ENCODE measurements around the gene COL9A2. TPM values are rescaled to one million over a fixed set of nuclear protein-coding genes. Genes with fewer than 3 reads are reported as not detected.

Gene COL9A2
- total RNA-seq, 6 experiments from 2014 or later = 0.16 to 0.99 (median 0.46) TPM

- intact Hi-C loops (cut with DNase I) = no loop called here
- no peaks in the 10 kb centered on the region for H3K9me3 ChIP-seq
- H3K4me1 ChIP-seq = no peaks in the 10 kb centered on the region
- peaks cover 0 to 47% (median 2%) of the 10 kb centered on the region in 4 donors for H3K36me3 ChIP-seq
- TF ChIP-seq POLR2A (IDR thresholded peaks at IDR 0.05) (no peak), CTCF (IDR thresholded peaks at IDR 0.05) (no peak)
- no peak overlapping the region for H3K27ac ChIP-seq
- WGBS (ENCODE audit: insufficient coverage, low coverage, low lambda C conversion rate, missing lambda C conversion rate) = 60% methylated on average over 2 of the region's 2 CpGs
- no peaks in the 10 kb centered on the region for H3K27me3 ChIP-seq
- H3K4me3 ChIP-seq = no peak overlapping the region
- ATAC-seq (no peak), DNase-seq (no peak)
Measured at GRCh38 chr1:40281853-40282252, 35.2 kb downstream of the COL9A2 start.

DNA sequence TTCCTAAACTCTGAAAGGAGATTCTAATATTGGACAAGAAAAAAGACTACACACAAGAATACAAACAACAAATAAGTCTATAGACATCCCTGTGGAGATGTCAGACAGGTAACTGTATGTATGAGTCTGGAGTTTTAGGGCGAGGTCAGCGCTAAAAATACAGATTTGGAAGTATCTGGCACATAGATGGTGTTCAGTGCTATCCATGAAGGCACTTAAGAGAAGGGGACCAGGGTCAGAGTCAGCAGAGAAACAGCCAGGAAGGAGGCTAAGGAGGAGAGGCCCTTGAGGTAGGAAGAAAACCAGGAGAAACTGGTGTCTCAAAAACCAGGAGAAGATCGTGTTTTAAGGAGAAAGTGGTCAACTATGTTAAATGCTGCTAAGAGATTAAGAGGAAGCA is 41.0 kb downstream of the COL9A2 start:
- Histone ChIP-seq H3K4me3 (no peak overlapping the region), H3K27me3 (no peaks in the 10 kb centered on the region), H3K36me3 (peaks cover 0 to 26% (median 2%) of the 10 kb centered on the region in 4 donors), H3K27ac (no peak overlapping the region), H3K4me1 (peaks cover 0 to 15% (median 0%) of the 10 kb centered on the region in 4 donors), H3K9me3 (no peaks in the 10 kb centered on the region)
- 91% methylated on average over 3 of the region's 3 CpGs for WGBS (ENCODE audit: insufficient coverage, low coverage, low lambda C conversion rate, missing lambda C conversion rate)
- intact Hi-C loops (cut with DNase I) = no loop called here
- ATAC-seq = no peak
- DNase-seq = no peak
- no peak for TF ChIP-seq CTCF (IDR thresholded peaks at IDR 0.05)
- no peak for TF ChIP-seq POLR2A (IDR thresholded peaks at IDR 0.05)

- no peak for ATAC-seq
Measured at GRCh38 chr1:40274331-40274730, 42.8 kb downstream of the COL9A2 start.

GRCh38 chr1:40273547-40274166 is 43.4 kb downstream of the COL9A2 start:
- Histone ChIP-seq H3K4me1 (peaks cover 0 to 15% (median 0%) of the 10 kb centered on the region in 4 donors), H3K36me3 (peaks cover 4 to 37% (median 8%) of the 10 kb centered on the region in 4 donors), H3K9me3 (no peaks in the 10 kb centered on the region), H3K27ac (peak overlapping the region in 2 of 3 donors; percentile 56 to 74), H3K4me3 (no peak overlapping the region), H3K27me3 (no peaks in the 10 kb centered on the region)
- TF ChIP-seq POLR2A (IDR thresholded peaks at IDR 0.05) = no peak
- no peak for TF ChIP-seq CTCF (IDR thresholded peaks at IDR 0.05)
- WGBS (ENCODE audit: insufficient coverage, low coverage, low lambda C conversion rate, missing lambda C conversion rate) = 24% methylated on average over 4 of the region's 4 CpGs
- ATAC-seq (peak; percentile 73 to 85 (median 74)), DNase-seq (no peak)
- intact Hi-C loops (cut with DNase I) = no loop called here

More at GRCh38 chr1:40274331-40274730, 42.8 kb downstream of the COL9A2 start:
- DNase-seq = no peak
- no peak overlapping the region for H3K4me3 ChIP-seq
- peaks cover 4 to 30% (median 7%) of the 10 kb centered on the region in 4 donors for H3K36me3 ChIP-seq
- WGBS (ENCODE audit: insufficient coverage, low coverage, low lambda C conversion rate, missing lambda C conversion rate) = 96% methylated on average over 2 of the region's 2 CpGs
- intact Hi-C loops (cut with DNase I) = no loop called here
- H3K27me3 ChIP-seq = no peaks in the 10 kb centered on the region
- no peaks in the 10 kb centered on the region for H3K9me3 ChIP-seq
- peak overlapping the region in 1 of 3 donors; percentile 74 for H3K27ac ChIP-seq
- H3K4me1 ChIP-seq = peaks cover 0 to 15% (median 0%) of the 10 kb centered on the region in 4 donors
- TF ChIP-seq CTCF (IDR thresholded peaks at IDR 0.05) (no peak), POLR2A (IDR thresholded peaks at IDR 0.05) (no peak)

Measured in right lobe of liver (tissue), 6 donors.